Neutrophil (primary cell): ENCODE data around the gene THEMIS.

Experiments used
- H3K27ac ChIP-seq: fragments of 200-600 bp; sonication (generic); 2 replicates; pipeline ENCODE4 v1.5.1; 2016; ENCODE audit warnings: mild to moderate bottlenecking, moderate library complexity
- H3K27me3 ChIP-seq: fragments of 200-600 bp; sonication (generic); 2 replicates; pipeline ENCODE4 v1.6.0; 2016; ENCODE audit warnings: mild to moderate bottlenecking
- H3K36me3 ChIP-seq: fragments of 200-600 bp; sonication (generic); 2 replicates; pipeline ENCODE4 v1.5.1; 2017
- H3K4me1 ChIP-seq, 2 experiments: fragments of 200-600 bp in 1 of 2; sonication (generic) in 1 of 2; 1 replicate in 1 of 2; 2 replicates in 1 of 2; pipeline versions ENCODE4 v1.5.1 to v1.6.1; 2013 to 2016; ENCODE audit warnings: low read depth in 1 of 2, low read length in 1 of 2, mild to moderate bottlenecking in 1 of 2, moderate library complexity in 1 of 2; ENCODE audit not compliant: control insufficient read depth in 1 of 2, insufficient read depth in 1 of 2
- H3K4me3 ChIP-seq, 2 experiments: fragments of 200-600 bp in 1 of 2; sonication (generic) in 1 of 2; 1 replicate in 1 of 2; 2 replicates in 1 of 2; pipeline ENCODE4 v1.5.1; 2013 to 2016; ENCODE audit warnings: low read depth in 1 of 2, low read length in 1 of 2, mild to moderate bottlenecking in 1 of 2, moderate library complexity in 1 of 2
- H3K9me3 ChIP-seq: fragments of 200-600 bp; sonication (generic); 2 replicates; pipeline ENCODE4 v1.5.1; 2016
- CTCF ChIP-seq: fragments of 200-600 bp; sonication (generic); IDR thresholded peaks from 2 replicates; pipeline ENCODE4 v1.5.1; 2016; ENCODE audit warnings: antibody characterized with exemption

Gene THEMIS

GRCh38 chr6:127880429-127880828 lies 20.4 kb downstream of the THEMIS start:
- Histone ChIP-seq H3K9me3 (no peaks in the 10 kb centered on the region), H3K4me1 (no peaks in the 10 kb centered on the region), H3K27ac (no peak overlapping the region), H3K36me3 (no peaks in the 10 kb centered on the region), H3K27me3 (peaks cover 4% of the 10 kb centered on the region), H3K4me3 (no peak overlapping the region)
- no peak for TF ChIP-seq CTCF

- no peak overlapping the region for H3K4me3 ChIP-seq
Measured at GRCh38 chr6:127879685-127880084, 21.2 kb downstream of the THEMIS start.

GRCh38 chr6:127878115-127878514 lies 22.7 kb downstream of the THEMIS start:
- Histone ChIP-seq H3K9me3 (no peaks in the 10 kb centered on the region), H3K4me1 (no peaks in the 10 kb centered on the region), H3K27me3 (peaks cover 4% of the 10 kb centered on the region), H3K4me3 (no peak overlapping the region), H3K36me3 (no peaks in the 10 kb centered on the region), H3K27ac (no peak overlapping the region)
- TF ChIP-seq CTCF, result no peak

More at GRCh38 chr6:127879685-127880084, 21.2 kb downstream of the THEMIS start:
- peaks cover 4% of the 10 kb centered on the region for H3K27me3 ChIP-seq
- H3K36me3 ChIP-seq, result no peaks in the 10 kb centered on the region
- TF ChIP-seq CTCF, result no peak
- H3K27ac ChIP-seq, result no peak overlapping the region
- no peaks in the 10 kb centered on the region for H3K9me3 ChIP-seq
- H3K4me1 ChIP-seq, result no peaks in the 10 kb centered on the region

GRCh38 chr6:127877231-127877630 lies 23.6 kb downstream of the THEMIS start:
- Histone ChIP-seq H3K27me3 (peaks cover 4% of the 10 kb centered on the region), H3K4me1 (no peaks in the 10 kb centered on the region), H3K27ac (no peak overlapping the region), H3K4me3 (no peak overlapping the region), H3K9me3 (no peaks in the 10 kb centered on the region), H3K36me3 (no peaks in the 10 kb centered on the region)
- no peak for TF ChIP-seq CTCF

GRCh38 chr6:127869772-127870404 lies 31.0 kb downstream of the THEMIS start:
- Histone ChIP-seq H3K4me3 (no peak overlapping the region), H3K27me3 (no peaks in the 10 kb centered on the region), H3K4me1 (no peaks in the 10 kb centered on the region), H3K36me3 (no peaks in the 10 kb centered on the region), H3K27ac (no peak overlapping the region), H3K9me3 (no peaks in the 10 kb centered on the region)
- TF ChIP-seq CTCF, result no peak
